NCI-H2107 (cell line): ENCODE measurements around the gene PRPSAP2.
"Not testable (repeated sequence)": the region's sequence is repeated elsewhere in the genome, so short reads cannot be mapped to it uniquely, and the experiment has no call there.

ENCODE experiments used
- DNase-seq: peaks from one replicate; lab custom pipeline; 2025; lab: John Stamatoyannopoulos, UW

The PRPSAP2 gene

DNA sequence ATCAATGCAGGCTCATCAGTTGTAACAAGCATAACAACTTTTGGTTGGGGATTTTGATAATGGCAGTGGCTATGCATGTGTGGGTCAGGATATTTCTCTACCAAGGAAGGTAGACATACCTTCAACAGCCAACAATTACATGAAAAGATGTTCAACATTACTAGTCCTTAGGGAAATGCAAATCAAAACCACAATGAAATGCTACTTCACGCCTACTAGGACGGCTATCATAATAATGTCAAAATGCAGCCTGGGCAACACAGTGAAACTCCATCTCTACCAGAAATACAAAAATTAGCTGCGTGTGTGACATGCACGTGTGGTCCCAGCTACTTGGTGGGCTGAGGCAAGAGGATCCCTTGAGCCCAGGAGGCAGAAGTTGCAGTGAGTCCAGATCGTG, 86.7 kb downstream of the PRPSAP2 start:
- no peak for DNase-seq

DNA sequence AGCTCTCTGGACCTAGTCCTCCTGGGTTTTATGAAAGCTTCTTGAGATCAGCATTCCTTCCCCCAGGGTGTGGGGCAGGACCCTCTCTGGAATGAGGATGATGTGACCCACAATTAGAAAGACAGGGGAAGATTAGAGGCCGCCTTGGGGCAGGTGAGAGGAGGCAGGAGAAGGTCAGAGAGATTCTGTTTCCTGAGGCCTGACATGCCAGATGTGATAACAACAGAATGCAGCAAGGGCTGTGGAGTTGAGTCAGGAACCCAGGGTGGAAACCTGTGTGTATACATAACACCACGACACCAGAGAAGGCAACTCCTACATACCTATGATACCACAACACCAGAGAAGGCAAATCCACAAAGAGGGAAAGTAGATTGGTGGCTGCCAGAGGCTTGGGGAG, 88.6 kb downstream of the PRPSAP2 start:
- DNase-seq, result no peak

DNA sequence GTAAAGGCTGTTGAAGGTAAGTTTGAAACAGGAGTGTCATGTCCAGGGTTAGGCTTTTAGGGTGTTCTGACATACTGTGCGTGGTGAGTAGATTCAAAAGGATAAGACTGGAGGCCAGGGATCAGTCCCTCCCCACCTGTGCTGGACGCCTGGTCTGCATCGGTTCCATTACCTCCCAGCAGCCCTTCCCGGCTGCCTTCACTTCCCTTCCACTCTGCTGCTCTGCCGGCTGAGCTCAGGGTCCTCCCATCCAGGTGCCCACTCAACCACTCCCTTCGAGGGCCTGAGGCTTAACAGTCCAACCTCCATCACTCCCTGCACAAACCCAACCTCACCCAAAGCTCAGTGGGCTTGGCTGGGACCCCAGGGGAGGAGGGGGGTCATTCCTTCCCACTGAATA, 89.9 kb downstream of the PRPSAP2 start:
- DNase-seq, result no peak

DNA sequence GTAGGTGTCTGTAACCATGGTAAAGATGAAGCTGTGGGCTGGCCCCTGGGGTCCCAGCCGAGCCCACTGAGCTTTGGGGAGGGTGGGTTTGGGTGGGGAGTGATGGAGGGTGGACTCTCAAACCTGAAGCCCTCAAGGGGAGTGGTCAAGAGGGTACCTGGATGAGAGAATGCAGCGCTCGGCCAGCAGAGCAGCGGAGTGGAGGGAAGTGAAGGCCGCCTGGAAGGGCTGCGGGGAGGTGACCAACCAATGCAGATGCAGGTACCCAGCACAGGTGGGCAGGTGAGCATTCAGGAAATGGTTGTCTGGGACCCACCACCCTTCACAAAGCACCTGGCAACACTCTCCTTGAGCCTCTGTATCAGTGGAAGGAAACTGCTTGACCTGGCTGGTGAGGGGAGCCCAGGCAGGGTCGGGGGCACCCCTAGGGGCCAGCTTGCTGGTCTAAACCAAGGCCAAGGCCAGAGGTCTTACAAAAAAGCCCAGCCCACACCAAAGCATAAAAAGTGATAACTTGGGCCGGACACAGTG, 90.6 kb downstream of the PRPSAP2 start:
- no peak for DNase-seq

DNA sequence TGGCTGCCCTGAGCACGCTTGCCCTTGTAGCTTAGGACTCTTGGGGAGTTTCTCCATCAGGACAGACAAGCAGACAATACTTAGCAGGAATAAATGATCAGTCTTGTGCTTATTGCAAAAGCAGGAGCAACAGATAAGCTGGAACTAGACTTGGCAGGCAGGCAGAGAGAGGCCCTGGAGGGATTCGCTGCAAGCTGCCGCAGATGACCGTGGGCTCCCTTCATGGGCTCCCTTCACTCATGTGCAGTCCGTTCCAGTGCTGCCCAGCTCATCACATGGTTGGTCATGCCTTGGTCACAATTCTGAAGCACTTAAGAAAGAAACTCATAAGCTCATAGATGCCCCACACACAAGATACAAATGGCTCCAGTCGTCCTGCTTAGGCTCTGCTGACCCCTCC, 91.6 kb downstream of the PRPSAP2 start:
- DNase-seq, result no peak

DNA sequence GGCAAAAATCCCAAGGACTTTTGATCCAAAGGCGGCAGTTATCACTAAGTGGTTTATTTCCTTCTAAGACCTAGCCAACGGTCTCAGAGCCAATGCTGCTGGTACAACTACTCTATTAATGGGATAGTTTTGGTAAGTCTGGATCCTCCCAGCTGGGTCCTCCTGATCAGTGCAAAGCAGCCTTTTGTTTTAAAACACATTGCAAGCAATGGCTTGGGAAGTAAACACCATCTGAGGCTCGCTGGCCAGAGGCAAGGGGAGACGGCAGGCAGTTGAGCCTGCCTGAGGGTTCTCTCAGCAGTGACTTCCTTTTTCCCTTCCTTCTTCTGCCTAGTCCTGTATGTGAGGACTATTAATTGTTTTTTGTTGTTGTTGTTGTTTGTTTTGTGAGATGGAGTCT, 92.4 kb downstream of the PRPSAP2 start:
- DNase-seq, result no peak

DNA sequence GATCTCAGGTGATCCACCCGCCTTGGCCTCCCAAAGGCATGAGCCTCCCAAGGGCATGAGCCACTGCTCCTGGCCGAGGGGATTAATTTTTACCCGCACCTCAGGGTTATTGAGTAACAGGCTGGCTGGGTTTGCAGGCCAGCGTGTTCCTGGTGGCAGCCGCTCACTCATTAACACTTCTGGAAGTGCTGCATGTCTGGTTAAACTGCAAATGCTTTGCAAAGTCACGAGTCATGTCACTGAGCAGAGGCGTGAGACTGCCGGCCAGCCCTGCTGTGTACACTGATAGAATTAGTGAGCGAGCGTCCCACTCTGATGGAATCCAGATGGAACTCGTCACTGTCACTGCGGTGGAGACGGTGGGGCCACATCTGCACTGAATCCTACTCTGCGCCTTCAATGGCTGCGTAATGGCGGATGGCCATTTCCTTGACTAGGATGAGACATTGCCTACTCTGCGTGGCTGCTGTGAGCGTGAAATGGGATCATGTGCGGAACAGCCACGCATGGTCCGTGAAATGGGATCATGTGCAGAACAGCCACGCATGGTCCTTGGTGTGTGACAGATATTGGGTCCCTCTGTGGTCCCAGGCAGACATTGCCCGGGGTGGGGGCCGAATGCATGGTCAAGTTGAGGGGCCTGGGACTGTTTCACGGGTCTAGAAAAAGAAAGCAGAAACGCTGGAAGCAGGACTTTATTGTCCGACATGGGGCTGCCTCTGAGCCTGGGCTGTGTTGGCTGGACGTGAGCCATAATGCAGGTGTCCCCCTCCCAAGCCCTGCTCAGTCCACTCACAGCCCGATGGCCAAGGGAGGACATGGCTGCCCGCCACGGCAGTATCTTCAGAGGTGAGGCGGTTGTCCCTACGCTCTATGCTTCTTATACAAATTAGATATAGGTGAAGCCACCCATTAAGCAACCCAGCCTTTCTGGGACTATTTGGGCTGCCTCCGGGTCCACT, 93.3 kb downstream of the PRPSAP2 start:
- no peak for DNase-seq

DNA sequence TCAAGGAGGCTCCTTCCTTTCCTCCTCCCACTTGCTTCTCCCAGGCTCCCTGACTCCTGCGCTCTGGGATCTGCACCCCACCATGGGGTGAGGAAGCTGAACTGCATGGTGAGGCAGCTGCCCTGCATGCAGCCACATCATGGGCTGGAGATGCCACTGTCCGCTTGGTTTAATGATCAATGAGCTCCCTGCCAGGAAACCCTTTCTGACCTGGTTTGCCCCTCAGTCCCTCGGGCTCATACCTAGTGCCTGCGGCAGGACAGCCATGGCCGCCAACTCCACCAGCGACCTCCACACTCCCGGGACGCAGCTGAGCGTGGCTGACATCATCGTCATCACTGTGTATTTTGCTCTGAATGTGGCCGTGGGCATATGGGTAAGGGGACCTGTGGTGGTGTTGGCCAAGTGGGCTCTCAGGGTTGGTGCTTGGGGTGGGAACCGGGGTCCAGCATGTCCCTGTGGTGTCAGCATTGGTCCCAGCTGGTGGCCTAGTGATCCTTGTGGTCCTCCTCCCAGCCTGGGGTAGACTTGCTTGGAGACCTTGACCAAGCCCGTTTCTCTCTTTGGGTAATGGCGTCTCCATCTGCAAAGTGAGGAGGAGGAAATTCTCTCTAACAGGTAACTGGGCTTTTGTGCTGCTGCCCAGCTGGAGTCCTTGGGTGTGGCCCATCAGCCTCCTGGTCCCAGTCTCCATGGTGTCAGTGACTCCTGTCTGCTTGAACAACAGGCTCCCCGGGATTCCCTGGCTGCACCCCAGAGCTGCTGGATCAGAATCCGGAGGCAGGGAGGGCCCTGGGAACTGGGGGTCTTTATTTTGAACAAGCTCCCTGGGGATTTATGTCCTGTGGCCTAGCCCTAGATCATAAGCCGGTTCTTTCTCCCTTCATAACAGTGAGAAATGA, 94.3 kb downstream of the PRPSAP2 start, which contains the start of gene SLC5A10:
Gene SLC5A10, plus strand, starts transcription at position 225 of the 902 bp plus-strand sequence. Its CDS starts 41 bp downstream, at position 266.
- no peak for DNase-seq

DNA sequence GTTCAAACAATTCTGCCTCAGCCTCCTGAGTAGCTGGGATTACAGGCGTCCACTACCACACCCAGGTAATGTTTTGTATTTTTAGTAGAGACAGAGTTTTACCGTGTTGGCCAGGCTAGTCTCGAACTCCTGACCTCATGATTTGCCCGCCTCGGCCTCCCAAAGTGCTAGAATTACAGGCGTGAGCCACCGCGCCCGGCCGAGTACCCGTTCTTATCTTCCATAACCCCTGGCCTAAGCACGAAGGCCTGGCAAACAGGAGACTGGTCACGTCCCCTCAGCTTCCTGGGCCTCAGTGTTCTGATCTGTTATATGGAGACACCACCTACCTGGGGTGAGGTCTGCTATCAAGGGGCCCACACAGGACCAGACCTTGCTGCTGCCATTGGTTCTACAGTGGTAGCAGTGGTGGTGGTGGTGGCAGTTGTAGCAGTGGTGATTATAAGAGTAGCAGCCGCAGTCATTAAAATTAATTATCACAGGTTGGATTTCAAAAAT, 95.3 kb downstream of the PRPSAP2 start:
- DNase-seq, result no peak

DNA sequence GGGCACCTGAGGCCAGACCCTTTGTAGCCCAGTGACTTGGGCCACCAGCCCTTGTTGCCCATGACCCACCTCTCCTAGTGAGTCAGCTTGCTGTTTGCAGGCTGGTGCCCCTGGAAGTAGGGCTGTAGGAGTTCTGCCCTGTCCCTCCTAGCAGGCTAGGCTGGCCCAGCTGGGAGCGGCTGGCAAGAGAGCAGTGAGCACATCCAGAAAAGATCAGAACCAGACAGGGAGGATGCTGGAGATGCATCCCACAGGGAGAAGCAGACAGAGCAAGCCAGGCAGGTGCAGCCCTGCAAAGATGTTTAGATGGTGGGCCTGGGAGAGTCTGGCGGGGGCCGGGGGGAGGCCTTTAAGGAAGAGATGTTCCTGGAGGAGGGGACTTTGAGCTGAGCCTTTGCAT, 96.4 kb downstream of the PRPSAP2 start:
- DNase-seq, result no peak

DNA sequence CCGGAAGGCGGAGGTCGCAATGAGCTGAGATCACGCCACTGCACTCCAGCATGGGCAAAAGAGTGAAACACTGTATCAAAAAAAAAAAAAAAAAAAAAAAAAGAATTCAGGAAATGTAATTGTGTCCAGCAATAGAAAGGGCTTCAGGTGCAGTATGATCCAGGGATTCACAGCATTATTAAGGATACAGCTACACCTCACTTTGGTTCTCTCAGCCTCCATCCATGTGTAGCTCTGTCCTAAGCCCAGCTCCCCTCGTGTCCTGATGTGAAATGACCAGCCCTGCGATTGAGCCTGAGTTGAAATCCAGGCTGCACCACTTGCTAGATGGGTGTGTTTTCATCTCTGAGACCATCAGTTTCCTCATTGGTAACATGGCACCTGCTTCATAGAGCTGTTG, 97.1 kb downstream of the PRPSAP2 start:
- no peak for DNase-seq

DNA sequence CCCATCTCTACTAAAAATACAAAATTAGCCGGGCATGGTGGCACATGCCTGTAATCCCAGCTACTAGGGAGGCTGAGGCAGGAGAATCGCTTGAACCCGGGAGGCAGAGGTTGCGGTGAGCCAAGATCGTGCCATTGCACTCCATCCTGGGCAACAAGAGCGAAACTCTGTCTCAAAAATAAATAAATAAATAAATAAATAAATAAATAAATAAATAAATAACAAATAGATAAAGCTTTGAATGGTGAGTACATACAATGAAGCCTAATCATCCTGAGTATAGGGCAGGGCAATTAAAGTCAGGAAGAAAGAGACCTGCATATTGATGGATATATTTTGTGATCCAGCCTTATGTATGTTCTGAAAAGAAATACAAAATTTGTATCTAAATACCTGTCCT, 98.1 kb downstream of the PRPSAP2 start:
- not testable (repeated sequence) for DNase-seq

DNA sequence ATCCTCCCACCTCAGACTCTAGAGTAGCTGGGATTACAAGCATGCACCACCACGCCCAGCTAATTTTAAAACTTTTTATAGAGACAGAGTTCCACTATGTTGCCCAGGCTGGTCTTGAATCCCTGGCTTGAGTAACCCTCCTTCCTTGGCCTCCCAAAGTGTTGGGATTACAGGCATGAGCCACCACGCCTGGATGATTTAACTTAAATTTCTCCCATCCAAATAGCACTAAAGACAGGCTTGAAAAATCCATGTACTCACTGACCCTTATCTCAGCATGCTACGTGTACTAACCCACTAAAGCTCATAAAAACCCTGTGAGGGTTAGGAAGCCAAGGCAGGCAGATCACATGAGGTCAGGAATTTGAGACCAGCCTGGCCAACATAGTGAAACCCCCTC, 98.7 kb downstream of the PRPSAP2 start:
- no peak for DNase-seq

DNA sequence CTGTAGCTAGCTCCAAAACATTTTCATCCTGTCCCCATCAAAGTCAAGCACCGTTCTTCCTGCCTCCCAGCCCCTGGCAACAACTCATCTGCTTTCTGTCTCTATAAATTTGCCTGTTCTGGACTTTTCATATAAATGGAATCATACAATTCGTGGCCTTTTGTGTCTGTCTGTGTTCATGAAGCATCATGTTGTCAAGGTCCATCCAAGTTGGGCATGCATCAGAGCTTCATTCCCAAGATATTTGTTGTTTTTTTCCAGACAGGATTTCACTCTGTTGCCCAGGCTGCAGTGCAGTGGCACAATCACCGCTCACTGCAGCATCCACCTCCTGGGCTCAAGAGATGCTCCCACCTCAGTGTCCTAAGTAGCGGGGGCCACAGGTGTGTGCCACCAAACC, 99.9 kb downstream of the PRPSAP2 start:
- DNase-seq, result no peak

DNA sequence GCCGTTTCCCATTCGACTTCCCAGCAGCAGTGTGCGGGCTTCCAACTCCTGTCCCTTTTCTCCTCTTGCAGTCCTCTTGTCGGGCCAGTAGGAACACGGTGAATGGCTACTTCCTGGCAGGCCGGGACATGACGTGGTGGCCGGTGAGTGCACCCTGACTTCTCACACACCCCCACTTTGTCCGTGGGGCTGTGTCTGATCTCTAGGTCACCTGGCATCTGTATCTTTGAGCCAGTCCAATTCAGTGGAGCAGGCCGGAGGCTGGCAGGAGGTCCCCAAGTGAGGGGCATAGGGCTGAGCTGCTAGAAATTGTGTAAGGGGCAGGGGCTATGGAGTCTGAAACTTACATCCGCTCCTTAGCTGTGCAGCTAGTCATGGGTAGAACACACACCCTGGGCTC, 100.7 kb downstream of the PRPSAP2 start:
- no peak for DNase-seq

DNA sequence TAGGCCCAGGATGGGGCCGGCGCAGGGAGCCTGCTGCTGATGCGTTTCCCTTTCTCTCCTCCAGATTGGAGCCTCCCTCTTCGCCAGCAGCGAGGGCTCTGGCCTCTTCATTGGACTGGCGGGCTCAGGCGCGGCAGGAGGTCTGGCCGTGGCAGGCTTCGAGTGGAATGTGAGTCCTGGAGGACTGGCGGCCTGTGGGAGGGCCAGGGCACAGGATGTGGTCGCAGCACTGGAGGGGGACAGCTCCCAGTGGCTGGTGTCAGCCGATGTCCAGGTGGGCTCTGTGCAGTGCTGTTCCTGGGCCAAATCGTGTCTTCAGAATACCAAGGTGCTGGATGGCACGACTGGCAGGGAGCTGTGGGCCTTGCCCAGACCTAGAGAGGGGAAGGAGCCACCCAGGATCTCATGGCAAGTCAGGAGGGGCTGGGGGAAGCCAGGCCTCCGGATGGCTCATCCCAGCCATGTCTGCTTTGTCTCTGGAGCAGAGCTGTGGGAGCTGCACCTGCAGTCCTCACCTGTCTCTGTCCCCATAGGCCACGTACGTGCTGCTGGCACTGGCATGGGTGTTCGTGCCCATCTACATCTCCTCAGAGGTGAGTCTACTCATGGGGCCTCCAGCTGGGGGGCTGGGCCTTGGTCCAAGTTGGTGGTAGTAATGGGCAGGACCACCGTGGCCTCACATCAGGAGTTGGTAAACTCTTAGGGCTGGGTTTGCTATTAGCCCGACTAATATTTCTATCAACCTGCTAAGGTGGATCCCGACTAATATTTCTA, 101.3 kb downstream of the PRPSAP2 start:
- DNase-seq, result no peak

DNA sequence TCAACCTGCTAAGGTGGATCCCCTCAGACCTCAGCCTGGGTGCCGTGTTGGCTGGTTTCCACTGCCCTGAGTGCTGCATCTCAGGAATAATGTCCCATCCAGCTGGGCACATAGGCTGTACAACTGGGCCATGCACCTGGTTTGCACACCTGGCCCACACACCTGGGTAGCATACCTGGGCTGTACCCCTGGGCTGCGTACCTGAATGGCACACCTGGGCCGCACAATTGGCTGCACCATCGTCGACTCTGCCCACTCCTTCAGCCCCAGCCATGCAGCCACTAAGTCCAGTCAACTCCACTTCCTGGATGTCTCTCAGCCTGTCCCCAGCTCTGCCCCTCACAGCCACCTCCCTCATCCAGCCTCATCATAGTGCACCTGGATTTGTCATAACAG, 101.9 kb downstream of the PRPSAP2 start:
- DNase-seq, result no peak

DNA sequence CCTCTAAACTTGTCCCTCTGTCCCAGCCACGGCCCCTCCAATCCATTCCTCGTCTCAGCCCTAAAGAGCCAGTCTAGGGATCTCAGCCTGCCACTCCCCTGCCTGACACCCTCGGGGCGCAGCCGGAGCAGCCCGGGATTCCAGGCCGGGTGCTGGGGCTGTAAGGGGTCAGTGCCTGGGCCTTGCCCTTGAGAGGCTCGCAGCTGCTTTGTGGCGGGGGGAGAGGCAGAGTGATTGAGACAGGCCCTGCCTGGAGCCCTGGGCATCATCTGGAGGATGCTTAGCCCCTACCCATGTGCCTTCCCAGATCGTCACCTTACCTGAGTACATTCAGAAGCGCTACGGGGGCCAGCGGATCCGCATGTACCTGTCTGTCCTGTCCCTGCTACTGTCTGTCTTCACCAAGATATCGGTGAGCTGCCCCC, 102.3 kb downstream of the PRPSAP2 start:
- DNase-seq, result no peak

DNA sequence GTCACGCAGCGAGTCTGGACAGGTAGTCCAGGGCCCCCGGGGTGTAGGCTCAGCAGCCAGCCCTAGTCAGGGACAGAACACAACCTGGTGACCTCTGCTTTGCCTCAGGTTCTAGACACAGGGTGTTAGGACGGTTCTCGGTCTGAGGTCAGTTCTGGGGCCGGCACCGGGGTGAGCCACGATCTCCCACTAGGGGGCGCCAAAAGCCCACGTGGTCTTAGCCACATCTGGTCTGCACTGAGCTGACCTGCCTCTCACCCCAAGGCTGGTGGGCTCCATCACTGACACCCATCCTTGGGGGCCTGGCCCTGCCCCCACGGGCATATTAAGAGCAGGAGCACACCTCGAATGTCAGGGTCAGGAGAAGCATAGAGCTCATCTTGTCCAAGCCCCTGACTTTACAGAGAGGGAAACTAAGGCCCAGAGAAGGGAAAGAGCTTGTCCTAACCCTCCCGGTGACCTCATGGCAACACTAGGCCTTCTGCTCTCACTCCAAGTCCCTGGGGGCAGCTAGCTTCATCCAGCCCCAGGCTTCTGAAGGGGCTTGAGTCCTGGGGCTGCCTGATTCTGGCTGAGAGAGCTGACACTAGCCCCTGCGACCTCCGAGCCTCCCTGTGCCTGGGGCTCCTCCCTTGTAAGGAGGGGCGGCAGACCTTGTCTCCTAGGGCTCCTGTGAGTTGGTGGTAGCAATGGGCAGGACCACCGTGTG, 103.0 kb downstream of the PRPSAP2 start:
- no peak for DNase-seq

DNA sequence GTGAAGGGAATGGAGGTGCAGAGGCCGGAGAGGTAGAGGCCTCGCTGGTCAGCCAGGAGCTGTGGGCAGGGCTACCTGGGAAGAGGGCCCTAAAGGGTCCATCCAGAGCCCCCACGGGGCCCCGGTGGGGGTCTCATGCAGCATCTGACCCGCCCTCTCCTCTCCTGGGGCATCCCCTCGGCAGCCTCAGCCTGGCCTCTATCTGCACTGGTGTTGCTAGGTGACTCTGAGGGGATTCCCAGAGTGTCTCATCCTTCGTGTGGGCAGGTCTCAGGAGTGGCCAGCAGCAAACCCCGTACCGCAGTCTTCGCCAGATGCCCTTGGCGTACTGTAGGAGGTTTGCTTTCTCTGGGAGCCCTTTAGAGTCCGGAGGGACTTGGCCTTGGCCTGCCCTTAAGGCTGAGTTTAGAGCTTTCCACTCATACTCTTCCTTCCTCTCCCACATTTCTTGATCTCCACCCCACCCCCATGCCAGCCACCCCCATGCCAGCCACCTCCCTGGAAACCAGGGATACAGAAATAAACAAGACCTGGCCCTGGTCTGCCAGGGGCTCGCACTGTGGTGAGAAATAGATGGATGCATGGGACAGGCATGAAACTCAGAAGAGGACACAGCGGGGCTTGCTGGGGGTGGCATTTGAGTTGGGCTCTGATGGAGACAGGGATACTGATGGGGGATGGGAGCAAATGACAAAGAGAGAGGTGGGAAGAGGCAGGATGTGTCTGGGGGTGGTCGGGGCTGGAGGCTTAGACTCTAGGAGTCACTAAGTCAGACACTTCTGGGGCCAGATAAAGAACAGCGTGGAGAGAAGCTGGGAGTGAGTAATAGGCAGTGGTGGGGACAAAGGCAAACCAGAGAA, 103.9 kb downstream of the PRPSAP2 start:
- no peak for DNase-seq
